NT2/D1 (cell line): Measurements from ENCODE around the gene STAU1.

Experiments used
- SUZ12 ChIP-seq: IDR thresholded peaks from 2 replicates; pipeline ENCODE4 v1.6.1; 2011; ENCODE audit not compliant: insufficient read length, insufficient read depth; ENCODE audit errors: extremely low read depth
- YY1 ChIP-seq: IDR thresholded peaks from 2 replicates; pipeline ENCODE4 v1.6.1; 2011; ENCODE audit not compliant: insufficient read length, insufficient read depth
- ZNF274 ChIP-seq: IDR thresholded peaks from 2 replicates; pipeline ENCODE4 v1.6.1; 2011; ENCODE audit warnings: mild to moderate bottlenecking, low read depth, low read length

DNA sequence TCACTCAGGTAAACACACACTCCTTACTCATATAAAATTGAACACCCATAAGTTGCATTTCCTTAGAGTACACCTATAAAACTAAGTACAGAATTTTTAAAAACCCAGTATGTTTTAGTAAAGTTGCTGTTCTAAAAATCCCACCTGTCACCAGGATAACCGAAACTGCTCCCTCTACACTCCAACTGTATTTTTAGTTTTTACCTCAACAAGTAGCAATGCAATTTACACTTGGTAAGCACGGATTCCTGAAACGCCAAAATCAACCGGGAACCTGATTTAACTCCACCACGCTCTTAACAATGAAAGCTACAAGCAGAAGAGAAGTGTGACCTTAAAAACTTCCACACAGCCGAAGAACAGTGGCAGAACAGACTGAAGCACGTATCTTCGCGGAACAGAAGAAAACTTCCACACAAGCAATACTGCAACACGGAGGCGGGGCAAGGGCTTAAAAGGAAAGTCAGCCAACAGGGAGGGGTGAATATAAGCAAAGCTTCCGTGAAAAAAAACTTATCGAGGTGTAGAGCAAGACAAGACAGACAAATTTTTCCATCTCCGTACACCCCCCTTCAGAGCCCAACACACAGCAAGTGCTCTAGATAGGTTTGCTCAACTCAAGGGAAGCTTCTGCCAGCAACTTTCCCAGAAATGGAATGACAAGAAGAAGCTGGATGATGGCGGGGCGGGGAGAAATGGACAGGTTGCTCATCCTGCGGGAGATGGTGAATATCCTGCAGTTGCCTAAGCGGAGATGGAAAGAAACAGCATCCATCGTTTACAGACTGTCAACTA lies 1.4 kb downstream of the STAU1 start:
- no peak for TF ChIP-seq ZNF274
- TF ChIP-seq YY1, result no peak
- no peak for TF ChIP-seq SUZ12
